Fibroblast of the aortic adventitia (primary cell): ENCODE results near the gene KCNIP3. TPM values are rescaled to one million over a fixed set of nuclear protein-coding genes. Genes with fewer than 3 reads are reported as not detected.
"Not testable (repeated sequence)": the region's sequence is repeated elsewhere in the genome, so short reads cannot be mapped to it uniquely, and the experiment has no call there.

Experiments
- DNase-seq: peaks from one replicate; pipeline ENCODE4 v3.0.0-alpha.2; 2010; ENCODE audit warnings: low read depth
- H3K4me3 ChIP-seq: 2 replicates; pipeline ENCODE4 v1.5.1; 2011; ENCODE audit warnings: low read depth, mild to moderate bottlenecking, control low read depth, low read length, moderate library complexity
- total RNA-seq: library from RNA; depleted of rRNA; stranded (reverse); fragments of >200 nt; gene quantifications from 2 replicates; pipeline ENCODE4 v1.2.3, GENCODE V29; 2012; ENCODE audit warnings: low replicate concordance
- TF ChIP-seq, protein P1 (sequence below): IDR thresholded peaks from 2 replicates; pipeline ENCODE4 v1.5.1; 2011; ENCODE audit warnings: mild to moderate bottlenecking, low read length, control low read depth, inconsistent platforms; ENCODE audit not compliant: insufficient read depth

KCNIP3 gene
- total RNA-seq, 1 donor = 2.9 TPM

- H3K4me3 ChIP-seq = no peak overlapping the region
- TF ChIP-seq, protein P1, sequence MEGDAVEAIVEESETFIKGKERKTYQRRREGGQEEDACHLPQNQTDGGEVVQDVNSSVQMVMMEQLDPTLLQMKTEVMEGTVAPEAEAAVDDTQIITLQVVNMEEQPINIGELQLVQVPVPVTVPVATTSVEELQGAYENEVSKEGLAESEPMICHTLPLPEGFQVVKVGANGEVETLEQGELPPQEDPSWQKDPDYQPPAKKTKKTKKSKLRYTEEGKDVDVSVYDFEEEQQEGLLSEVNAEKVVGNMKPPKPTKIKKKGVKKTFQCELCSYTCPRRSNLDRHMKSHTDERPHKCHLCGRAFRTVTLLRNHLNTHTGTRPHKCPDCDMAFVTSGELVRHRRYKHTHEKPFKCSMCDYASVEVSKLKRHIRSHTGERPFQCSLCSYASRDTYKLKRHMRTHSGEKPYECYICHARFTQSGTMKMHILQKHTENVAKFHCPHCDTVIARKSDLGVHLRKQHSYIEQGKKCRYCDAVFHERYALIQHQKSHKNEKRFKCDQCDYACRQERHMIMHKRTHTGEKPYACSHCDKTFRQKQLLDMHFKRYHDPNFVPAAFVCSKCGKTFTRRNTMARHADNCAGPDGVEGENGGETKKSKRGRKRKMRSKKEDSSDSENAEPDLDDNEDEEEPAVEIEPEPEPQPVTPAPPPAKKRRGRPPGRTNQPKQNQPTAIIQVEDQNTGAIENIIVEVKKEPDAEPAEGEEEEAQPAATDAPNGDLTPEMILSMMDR = no peak
- no peak for DNase-seq
These were observed 79.4 kb downstream of the KCNIP3 start for GRCh38 chr2:95376311-95377215.

DNA sequence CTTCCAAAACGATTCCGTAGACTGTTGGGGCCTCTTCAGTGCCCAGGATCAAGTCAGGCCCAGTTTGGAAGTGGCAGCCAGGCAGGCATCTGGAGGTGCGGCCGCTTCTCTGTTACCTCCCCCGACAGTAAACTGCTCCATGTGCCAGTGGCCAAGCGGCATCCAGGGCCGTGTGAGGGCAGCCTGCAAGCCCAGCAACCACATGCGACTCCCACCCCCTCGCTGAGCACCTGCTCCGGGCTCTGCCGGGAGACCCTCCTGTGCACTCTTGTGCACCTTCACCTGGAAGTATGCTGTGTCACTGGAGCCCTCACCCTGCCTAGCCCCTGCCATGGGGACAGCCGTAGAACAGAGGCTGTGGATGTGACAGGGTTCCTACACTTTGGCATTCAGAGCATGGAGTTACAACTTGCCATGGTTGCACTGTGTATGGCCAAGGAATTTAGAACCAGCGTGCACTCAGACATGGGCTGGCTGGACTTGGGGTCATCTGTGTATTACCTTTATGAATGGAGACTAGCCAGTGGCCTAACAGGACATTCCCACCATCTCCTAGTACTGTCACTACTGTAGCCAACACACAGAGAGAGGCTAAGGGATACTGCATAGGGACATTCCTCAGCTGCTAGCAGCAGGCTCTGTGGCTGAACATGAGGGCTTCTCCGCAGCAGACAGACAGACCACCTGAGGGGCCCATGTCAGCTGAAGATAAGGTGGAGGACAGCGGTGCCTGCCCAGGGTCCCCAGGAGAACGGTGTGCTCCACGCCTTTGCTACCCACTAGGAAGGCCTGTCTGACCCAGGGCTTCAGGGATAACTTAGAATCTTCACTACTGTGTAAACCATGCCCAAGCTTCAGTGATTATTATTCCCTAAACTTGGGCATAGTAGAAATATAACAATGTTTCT is 80.3 kb downstream of the KCNIP3 start:
- no peak for DNase-seq
- TF ChIP-seq, protein P1 = no peak
- no peak overlapping the region for H3K4me3 ChIP-seq

- DNase-seq = not testable (repeated sequence)
These were observed 81.1 kb downstream of the KCNIP3 start for GRCh38 chr2:95378281-95378680.

DNA sequence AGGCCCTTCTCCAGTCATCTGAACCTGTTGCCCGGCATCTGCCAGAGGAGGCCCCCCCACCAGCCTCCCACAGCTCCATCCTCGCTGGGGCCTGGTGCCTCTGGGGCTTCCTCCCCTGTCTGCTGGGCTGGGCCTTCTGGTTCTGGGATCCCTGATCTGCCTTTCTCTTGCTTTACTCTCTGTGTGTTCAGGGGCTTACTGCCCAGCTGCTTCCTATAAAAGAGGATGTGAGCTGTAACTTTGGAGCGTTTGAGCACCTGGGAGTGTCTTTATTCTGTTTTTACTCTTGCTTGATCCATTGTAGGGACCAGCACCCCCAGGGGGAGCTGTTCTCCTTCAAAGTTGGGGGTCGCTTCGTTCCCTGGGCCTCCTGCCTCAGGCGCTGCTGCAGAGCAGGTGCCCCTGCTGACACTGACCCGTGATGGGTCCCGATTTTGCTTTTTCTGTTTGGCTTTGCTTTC is 82.3 kb downstream of the KCNIP3 start:
- no peak for DNase-seq
- H3K4me3 ChIP-seq = no peak overlapping the region
- TF ChIP-seq, protein P1 = no peak

More at GRCh38 chr2:95378281-95378680, 81.1 kb downstream of the KCNIP3 start:
- not testable (repeated sequence) for H3K4me3 ChIP-seq

DNA sequence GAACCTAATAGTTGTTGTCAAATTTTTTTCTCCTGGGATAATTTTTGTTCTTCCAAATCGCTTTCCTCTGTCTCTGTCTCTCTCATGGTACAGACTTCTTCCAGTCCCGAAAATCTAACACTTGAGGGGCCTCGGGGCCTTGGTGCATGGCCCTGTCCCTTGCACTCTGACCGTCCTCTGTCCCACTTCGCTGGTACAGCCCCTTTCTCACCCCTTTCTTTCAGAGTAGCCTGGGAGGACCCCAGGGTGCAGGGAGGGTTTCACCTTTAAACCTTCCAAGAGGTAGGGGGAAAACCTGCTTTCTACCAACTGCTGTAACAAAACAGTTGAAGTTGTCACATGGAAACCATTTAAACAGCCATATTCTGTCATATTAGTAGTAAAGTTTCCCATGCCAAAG is 83.1 kb downstream of the KCNIP3 start:
- no peak overlapping the region for H3K4me3 ChIP-seq
- TF ChIP-seq, protein P1 = no peak
- DNase-seq = no peak

DNA sequence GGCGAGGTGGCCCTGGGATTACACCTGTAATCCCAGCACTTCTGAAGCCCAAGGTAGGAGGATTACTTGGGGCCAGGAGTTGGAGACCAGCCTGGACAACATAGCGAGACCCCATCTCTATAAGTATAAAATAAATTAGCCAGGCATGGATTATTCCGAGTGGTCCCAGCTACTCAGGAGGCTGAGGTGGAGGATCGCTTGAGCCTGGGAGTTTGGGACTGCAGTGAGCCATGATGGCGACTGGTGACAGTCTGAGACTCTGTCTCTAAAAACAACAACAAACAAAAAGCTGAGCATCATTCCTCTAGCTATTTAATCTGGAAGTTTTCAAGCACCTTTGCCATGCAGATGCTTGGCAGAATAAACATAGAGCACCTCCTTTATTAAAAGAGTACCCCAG is 83.6 kb downstream of the KCNIP3 start:
- no peak for DNase-seq
- TF ChIP-seq, protein P1 = no peak
- H3K4me3 ChIP-seq = no peak overlapping the region
